A673 (cell line): ENCODE data around the gene KIF19. TPM values are rescaled to one million over a fixed set of nuclear protein-coding genes. Genes with fewer than 3 reads are reported as not detected.

Experiments used
- BruUV-seq: library from RNA; stranded (reverse); fragments of 400-500 nt; replicated peaks from 2 replicates; lab custom pipeline; 2021; lab: Mats Ljungman, UMichigan
- CTCF ChIA-PET: fragments of 300-600 bp; sonication (Branson Sonifier 250); formaldehyde crosslinking; loops from one replicate; lab custom pipeline; 2022; ENCODE audit warnings: antibody characterized with exemption; lab: Charles Lee
- POLR2A ChIA-PET: fragments of 300-600 bp; sonication (Branson Sonifier 250); formaldehyde crosslinking; loops from one replicate; lab custom pipeline; 2022; ENCODE audit warnings: antibody characterized with exemption; ENCODE audit not compliant: low non-redundant PET; lab: Charles Lee
- DNase-seq: peaks from one replicate; pipeline ENCODE4 v3.0.0-alpha.2; 2015; ENCODE audit warnings: low spot score
- H3K27ac ChIP-seq: fragments of 200-600 bp; sonication (generic); 2 replicates; pipeline ENCODE4 v1.5.1; 2016; ENCODE audit warnings: mixed run types, low read depth, mild to moderate bottlenecking, mixed read lengths, antibody characterized with exemption, low read length; ENCODE audit not compliant: poor library complexity, severe bottlenecking
- H3K27me3 ChIP-seq: fragments of 200-600 bp; sonication (generic); replicated peaks from 2 replicates; pipeline ENCODE4 v1.6.1; 2017; ENCODE audit warnings: mixed run types, low read depth, mild to moderate bottlenecking, mixed read lengths, antibody characterized with exemption, low read length; ENCODE audit not compliant: insufficient read depth, poor library complexity
- H3K36me3 ChIP-seq: fragments of 200-600 bp; sonication (generic); 2 replicates; pipeline ENCODE4 v1.6.1; 2016; ENCODE audit warnings: mixed run types, mild to moderate bottlenecking, mixed read lengths, antibody characterized with exemption, low read length; ENCODE audit not compliant: insufficient read depth, poor library complexity, severe bottlenecking
- H3K4me1 ChIP-seq: fragments of 200-600 bp; sonication (generic); 2 replicates; pipeline ENCODE4 v1.6.1; 2017; ENCODE audit warnings: mixed run types, mild to moderate bottlenecking, mixed read lengths, antibody characterized with exemption, low read length; ENCODE audit not compliant: insufficient read depth, poor library complexity, severe bottlenecking
- H3K4me3 ChIP-seq: fragments of 200-600 bp; sonication (generic); 2 replicates; pipeline ENCODE4 v1.5.1; 2016; ENCODE audit warnings: low read depth, mixed run types, mild to moderate bottlenecking, mixed read lengths, low read length; ENCODE audit not compliant: poor library complexity, severe bottlenecking
- H3K9me3 ChIP-seq: fragments of 200-600 bp; sonication (generic); 2 replicates; pipeline ENCODE4 v1.6.1; 2016; ENCODE audit warnings: mixed run types, low read depth, mild to moderate bottlenecking, mixed read lengths, antibody characterized with exemption, low read length; ENCODE audit not compliant: poor library complexity, severe bottlenecking
- CTCF ChIP-seq: fragments of 300-800, 200-600 bp; sonication (generic); conservative IDR thresholded peaks from 2 replicates; pipeline ENCODE4 v1.5.1; 2017; ENCODE audit warnings: low read depth, mild to moderate bottlenecking, antibody characterized with exemption, low read length, moderate library complexity, mixed read lengths
- EZH2 ChIP-seq: fragments of 200-600 bp; sonication (generic); IDR thresholded peaks from 2 replicates; pipeline ENCODE4 v1.6.1; 2017; ENCODE audit warnings: borderline replicate concordance, low read depth, mild to moderate bottlenecking, mixed read lengths, antibody characterized with exemption, low read length; ENCODE audit not compliant: poor library complexity, severe bottlenecking
- intact Hi-C: fragments of 100-400 bp; cut with micrococcal nuclease; formaldehyde crosslinking; loops from one replicate; pipeline ENCODE4 v1.10.0; 2022; ENCODE audit not compliant: unreplicated experiment
- total RNA-seq: library from RNA; stranded (reverse); gene quantifications from 2 replicates; pipeline ENCODE4 v1.2.3, GENCODE V29; 2021

The KIF19 gene
- total RNA-seq, 1 experiment from 2014 or later = not detected

- ChIA-PET CTCF (interaction anchor here (0.7 kb wide), 2 partner anchors 84 to 537 kb away, joined by 3 to 6 read pairs; no protein-coding TSS in a partner anchor), POLR2A (no interaction called here)
- Histone ChIP-seq H3K4me1 (no peaks in the 10 kb centered on the region), H3K4me3 (no peak overlapping the region), H3K27me3 (no peaks in the 10 kb centered on the region), H3K36me3 (no peaks in the 10 kb centered on the region), H3K27ac (no peak overlapping the region), H3K9me3 (no peaks in the 10 kb centered on the region)
- TF ChIP-seq EZH2 = no peak
- TF ChIP-seq CTCF = no peak
- BruUV-seq = no TSS peak
- intact Hi-C loops = no loop called here
- DNase-seq = no peak
Measured at GRCh38 chr17:74283371-74283673, 42.7 kb upstream of the KIF19 start.

GRCh38 chr17:74287031-74287602, 38.9 kb upstream of the KIF19 start:
- no peaks in the 10 kb centered on the region for H3K27me3 ChIP-seq
- no peak for DNase-seq
- BruUV-seq = no TSS peak
- POLR2A ChIA-PET = no interaction called here
- H3K27ac ChIP-seq = no peak overlapping the region
- H3K9me3 ChIP-seq = no peaks in the 10 kb centered on the region
- CTCF ChIA-PET = no interaction called here
- H3K36me3 ChIP-seq = no peaks in the 10 kb centered on the region
- H3K4me1 ChIP-seq = no peaks in the 10 kb centered on the region
- intact Hi-C loops = no loop called here
- H3K4me3 ChIP-seq = no peak overlapping the region
- TF ChIP-seq EZH2 (no peak), CTCF (no peak)

GRCh38 chr17:74288785-74289184, 37.2 kb upstream of the KIF19 start:
- ChIA-PET CTCF (no interaction called here), POLR2A (no interaction called here)
- Histone ChIP-seq H3K27ac (no peak overlapping the region), H3K36me3 (no peaks in the 10 kb centered on the region), H3K9me3 (no peaks in the 10 kb centered on the region), H3K4me3 (no peak overlapping the region), H3K4me1 (no peaks in the 10 kb centered on the region), H3K27me3 (no peaks in the 10 kb centered on the region)
- TF ChIP-seq EZH2 (no peak), CTCF (no peak)
- no peak for DNase-seq
- intact Hi-C loops = no loop called here
- BruUV-seq = no TSS peak
